GM12873 (cell line): ENCODE data around the gene INPP5D.

Experiments
- TF ChIP-seq, protein P1 (sequence below): IDR thresholded peaks from 2 replicates; pipeline ENCODE4 v1.5.1; 2012; ENCODE audit warnings: low read depth, mild to moderate bottlenecking, moderate library complexity, low read length, control low read depth; ENCODE audit not compliant: insufficient read depth; ENCODE audit errors: missing control alignments

The INPP5D gene

DNA sequence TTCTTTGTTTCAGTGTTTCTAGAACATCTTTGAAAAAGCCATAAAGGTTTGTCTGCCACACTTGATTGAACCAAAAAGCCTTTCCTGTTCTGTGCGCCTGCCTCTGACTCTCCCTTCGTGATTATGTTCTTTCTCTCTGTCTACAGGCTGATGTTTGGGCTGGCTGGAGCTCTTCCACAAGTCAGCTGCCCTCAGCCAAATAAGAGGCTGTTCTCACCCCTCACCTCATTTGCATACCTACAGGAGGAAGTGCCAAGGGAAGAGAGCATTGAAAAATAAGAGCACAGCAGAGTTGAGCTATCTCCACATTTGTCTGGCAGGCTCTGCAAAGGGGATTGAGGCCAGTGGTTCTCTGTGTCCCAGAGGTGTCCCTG, 15.8 kb downstream of the INPP5D start:
- TF ChIP-seq, protein P1, sequence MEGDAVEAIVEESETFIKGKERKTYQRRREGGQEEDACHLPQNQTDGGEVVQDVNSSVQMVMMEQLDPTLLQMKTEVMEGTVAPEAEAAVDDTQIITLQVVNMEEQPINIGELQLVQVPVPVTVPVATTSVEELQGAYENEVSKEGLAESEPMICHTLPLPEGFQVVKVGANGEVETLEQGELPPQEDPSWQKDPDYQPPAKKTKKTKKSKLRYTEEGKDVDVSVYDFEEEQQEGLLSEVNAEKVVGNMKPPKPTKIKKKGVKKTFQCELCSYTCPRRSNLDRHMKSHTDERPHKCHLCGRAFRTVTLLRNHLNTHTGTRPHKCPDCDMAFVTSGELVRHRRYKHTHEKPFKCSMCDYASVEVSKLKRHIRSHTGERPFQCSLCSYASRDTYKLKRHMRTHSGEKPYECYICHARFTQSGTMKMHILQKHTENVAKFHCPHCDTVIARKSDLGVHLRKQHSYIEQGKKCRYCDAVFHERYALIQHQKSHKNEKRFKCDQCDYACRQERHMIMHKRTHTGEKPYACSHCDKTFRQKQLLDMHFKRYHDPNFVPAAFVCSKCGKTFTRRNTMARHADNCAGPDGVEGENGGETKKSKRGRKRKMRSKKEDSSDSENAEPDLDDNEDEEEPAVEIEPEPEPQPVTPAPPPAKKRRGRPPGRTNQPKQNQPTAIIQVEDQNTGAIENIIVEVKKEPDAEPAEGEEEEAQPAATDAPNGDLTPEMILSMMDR: no peak

DNA sequence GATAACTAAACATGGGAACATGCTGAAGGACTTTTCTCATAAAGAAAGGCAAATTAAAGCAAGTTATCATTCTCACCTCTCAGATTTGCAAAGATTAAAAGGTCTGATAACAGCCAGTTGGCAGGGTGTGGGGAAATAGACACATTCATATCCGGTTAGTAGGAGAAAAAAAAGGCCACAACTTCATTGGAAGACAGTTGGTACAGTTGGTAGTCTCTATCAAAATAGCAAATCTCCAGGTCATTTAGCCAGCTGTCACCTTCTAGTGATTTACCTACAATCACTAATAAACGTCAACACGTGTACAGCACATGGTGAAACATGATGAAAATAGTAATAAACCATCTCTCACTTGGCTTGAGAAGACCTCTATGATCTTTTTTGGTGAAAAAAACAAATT, 16.6 kb downstream of the INPP5D start:
- TF ChIP-seq, protein P1: no peak

DNA sequence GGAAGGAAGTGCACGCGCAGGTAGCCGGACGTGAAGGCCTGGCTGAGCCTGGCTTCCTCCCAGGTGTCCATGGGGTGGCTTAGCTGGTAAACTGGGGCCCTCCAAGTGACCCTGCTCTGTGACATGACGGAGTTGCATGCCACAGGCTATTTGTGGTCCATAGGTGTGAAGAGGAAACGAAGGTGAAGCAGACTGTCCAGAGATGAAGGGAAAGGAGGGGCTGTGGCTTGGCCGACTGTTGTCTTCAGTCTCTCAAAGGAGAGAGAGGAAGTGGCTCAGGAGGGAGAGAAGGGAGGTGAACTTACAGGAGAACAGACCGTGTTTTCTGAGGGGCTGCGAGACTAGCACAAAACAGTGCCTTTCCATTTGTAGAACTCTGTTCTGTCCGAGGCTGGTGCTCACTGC, 19.3 kb downstream of the INPP5D start:
- TF ChIP-seq, protein P1: no peak

DNA sequence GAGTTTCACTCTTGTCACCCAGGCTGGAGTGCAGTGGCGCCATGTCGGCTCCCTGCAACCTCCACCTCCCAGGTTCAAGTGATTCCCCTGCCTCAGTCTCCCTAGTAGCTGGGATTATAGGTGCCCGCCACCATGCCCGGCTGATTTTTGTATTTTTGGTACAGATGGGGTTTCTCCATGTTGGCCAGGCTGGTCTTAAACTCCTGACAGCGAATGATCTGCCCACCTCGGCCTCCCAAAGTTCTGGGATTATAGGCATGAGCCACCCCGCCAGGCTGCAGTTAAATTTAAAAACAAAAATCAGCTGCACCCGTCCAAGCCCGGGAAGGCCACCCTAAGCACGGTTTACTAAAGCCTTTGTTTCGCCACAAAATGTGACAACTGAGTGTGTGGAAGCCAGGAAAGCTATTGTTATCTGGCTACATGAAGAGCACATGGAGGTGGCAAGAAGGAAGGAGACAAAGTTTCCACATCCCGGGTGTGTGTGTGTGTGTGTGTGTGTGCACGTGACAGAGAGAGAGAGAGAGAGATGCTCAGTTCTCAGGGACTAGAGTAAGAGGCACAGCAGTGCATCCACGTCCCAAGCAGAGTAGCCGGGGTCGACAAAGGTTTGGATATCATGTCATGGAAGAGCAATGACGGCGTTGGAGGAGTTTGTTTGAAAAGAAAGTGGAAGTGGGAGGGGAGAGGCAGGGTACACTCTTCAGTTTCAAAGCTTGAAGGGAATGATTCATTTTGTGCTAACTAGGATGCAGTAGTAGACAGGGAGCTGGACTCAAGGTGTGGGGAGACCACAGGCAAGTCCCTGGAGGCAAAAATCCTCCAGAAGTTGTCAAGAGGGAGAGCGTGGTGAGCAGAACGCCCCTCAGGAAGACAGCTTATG, 20.1 kb downstream of the INPP5D start:
- TF ChIP-seq, protein P1: no peak

DNA sequence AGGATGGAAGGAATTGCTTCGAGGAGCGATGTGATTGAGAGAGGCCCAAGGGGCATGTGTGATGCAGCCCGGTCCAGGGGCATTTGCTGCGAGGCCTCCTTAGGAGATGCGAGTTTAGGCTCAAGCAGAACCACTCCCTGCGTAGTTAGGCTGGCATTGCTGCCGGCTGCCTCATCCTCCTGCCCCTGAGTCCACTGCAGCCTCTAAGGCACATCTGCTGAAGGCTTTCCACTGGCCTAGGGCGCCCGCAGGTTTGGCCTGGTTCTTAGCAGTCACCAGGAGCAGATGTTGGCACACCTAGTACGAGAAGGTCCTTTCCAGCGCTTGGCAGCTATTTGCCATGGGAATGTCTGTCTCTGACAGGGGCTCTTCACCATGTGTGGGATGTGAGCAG, 20.7 kb downstream of the INPP5D start:
- TF ChIP-seq, protein P1: no peak

DNA sequence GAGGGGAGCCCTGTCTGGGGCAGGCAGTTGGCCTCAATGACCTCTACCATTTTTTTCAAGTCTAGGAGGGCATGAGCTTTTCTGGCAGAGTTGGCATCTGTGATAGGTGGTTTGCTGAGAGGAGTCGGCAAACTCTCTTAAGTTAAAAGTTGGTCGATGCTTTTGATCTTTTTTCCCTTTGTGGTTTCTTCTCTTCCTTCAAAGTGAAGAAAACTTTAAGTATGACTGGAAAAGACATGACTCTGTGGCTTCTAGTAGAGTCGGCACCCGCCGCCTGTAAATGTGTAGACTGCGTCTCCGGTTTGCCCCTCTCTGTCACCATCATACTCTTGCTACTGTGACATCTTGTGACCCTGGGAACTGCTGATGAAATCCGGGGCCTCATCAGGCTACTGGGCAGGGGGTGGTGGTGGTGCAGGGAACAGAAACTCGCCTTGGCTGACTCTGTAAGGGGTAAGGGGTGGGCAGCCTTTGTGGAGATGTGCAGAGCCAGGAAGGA, 21.1 kb downstream of the INPP5D start:
- TF ChIP-seq, protein P1: no peak

DNA sequence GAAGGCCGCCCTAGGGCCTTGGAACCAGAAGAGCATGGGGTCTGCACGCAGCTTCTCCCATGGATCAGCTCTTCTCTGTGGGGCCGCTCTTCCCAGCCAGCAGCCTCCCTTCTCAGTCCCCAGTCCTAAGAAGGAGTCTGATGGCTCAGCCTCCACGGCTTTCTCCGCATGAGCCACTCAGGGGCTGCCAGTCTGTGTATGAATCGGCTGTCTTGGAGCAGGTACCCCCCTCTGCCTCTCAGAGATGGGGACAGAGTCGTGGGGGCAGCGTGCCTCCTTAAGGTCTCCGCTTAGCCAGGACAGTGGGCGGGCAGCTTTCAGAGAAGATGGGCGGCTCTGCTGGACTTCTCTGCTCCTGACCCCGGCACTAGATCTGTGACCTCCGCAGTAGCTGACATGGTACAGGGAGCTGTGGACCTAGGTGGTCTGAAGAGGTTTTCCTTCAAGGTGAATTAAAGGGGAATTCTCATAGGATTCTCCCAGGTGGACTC, 21.6 kb downstream of the INPP5D start:
- TF ChIP-seq, protein P1: no peak
